HEK293T (cell line): Measurements from ENCODE around the gene GOLPH3.

Experiments
- CTCF ChIA-PET: fragments of 350-600 bp; formaldehyde crosslinking; extraction: SDS; loops from one replicate; lab custom pipeline; 2021; ENCODE audit warnings: antibody characterized with exemption, inconsistent platforms; lab: Yijun Ruan, JAX
- POLR2A ChIA-PET: fragments of 350-600 bp; formaldehyde crosslinking; extraction: SDS; loops from one replicate; lab custom pipeline; 2020; ENCODE audit warnings: antibody characterized with exemption, inconsistent platforms; lab: Yijun Ruan, JAX
- DNase-seq: peaks from one replicate; pipeline ENCODE4 v3.0.0; 2012; ENCODE audit warnings: mixed read lengths; ENCODE audit errors: extremely low spot score
- ARNT ChIP-seq: fragments of 450-650 bp; IDR thresholded peaks from 2 replicates; pipeline ENCODE4 v1.6.1; 2017; ENCODE audit warnings: mild to moderate bottlenecking
- BHLHE40 ChIP-seq: fragments of 450-650 bp; IDR thresholded peaks from 2 replicates; pipeline ENCODE4 v1.6.1; 2016; ENCODE audit warnings: mild to moderate bottlenecking, moderate library complexity, borderline replicate concordance
- CTBP1 ChIP-seq: fragments of 450-650 bp; IDR thresholded peaks from 2 replicates; pipeline ENCODE4 v1.6.1; 2016; ENCODE audit warnings: borderline replicate concordance
- ELF4 ChIP-seq: fragments of 450-650 bp; IDR thresholded peaks from 2 replicates; pipeline ENCODE4 v1.6.1; 2017; ENCODE audit warnings: antibody characterized with exemption
- FOXA1 ChIP-seq: fragments of 450-650 bp; IDR thresholded peaks from 2 replicates; pipeline ENCODE4 v1.6.1; 2016; ENCODE audit warnings: mild to moderate bottlenecking
- FOXK2 ChIP-seq: fragments of 450-650 bp; IDR thresholded peaks from 2 replicates; pipeline ENCODE4 v1.6.1; 2016; ENCODE audit warnings: mild to moderate bottlenecking
- FOXM1 ChIP-seq: fragments of 450-650 bp; IDR thresholded peaks from 2 replicates; pipeline ENCODE4 v1.6.1; 2017; ENCODE audit warnings: mild to moderate bottlenecking, borderline replicate concordance
- HDGF ChIP-seq: fragments of 450-650 bp; IDR thresholded peaks from 2 replicates; pipeline ENCODE4 v1.6.1; 2017; ENCODE audit warnings: antibody characterized with exemption, borderline replicate concordance
- L3MBTL2 ChIP-seq: fragments of 450-650 bp; conservative IDR thresholded peaks from 2 replicates; pipeline ENCODE4 v1.6.1; 2016; ENCODE audit warnings: mild to moderate bottlenecking
- LEF1 ChIP-seq: fragments of 450-650 bp; IDR thresholded peaks from 2 replicates; pipeline ENCODE4 v1.6.1; 2017; ENCODE audit warnings: mild to moderate bottlenecking, borderline replicate concordance
- NFRKB ChIP-seq: fragments of 450-650 bp; IDR thresholded peaks from 2 replicates; pipeline ENCODE4 v1.6.1; 2016; ENCODE audit warnings: mild to moderate bottlenecking, moderate library complexity
- PKNOX1 ChIP-seq: fragments of 450-650 bp; IDR thresholded peaks from 2 replicates; pipeline ENCODE4 v1.6.1; 2016
- SP1 ChIP-seq: fragments of 450-650 bp; IDR thresholded peaks from 2 replicates; pipeline ENCODE4 v1.6.1; 2017
- SUZ12 ChIP-seq: fragments of 450-650 bp; IDR thresholded peaks from 2 replicates; pipeline ENCODE4 v1.6.1; 2016; ENCODE audit warnings: mild to moderate bottlenecking
- TARDBP ChIP-seq: fragments of 450-650 bp; IDR thresholded peaks from 2 replicates; pipeline ENCODE4 v1.6.1; 2016
- ZNF384 ChIP-seq: fragments of 450-650 bp; IDR thresholded peaks from 2 replicates; pipeline ENCODE4 v1.6.1; 2016

GOLPH3 gene

GRCh38 chr5:32144378-32145207, 29.5 kb downstream of the GOLPH3 start:
- ChIA-PET POLR2A (interaction anchor here (1.7 kb wide), 1 partner anchor 29 kb away, joined by 4 read pairs; no protein-coding TSS in a partner anchor), CTCF (interaction anchor here (0.8 kb wide), 1 partner anchor 54 kb away, joined by 3 read pairs; no protein-coding TSS in a partner anchor)
- no peak for DNase-seq
- TF ChIP-seq PKNOX1: peak; percentile 26; the same call in 1 of the 2 replicates
- no peak for TF ChIP-seq TARDBP

GRCh38 chr5:32143617-32144377, 30.3 kb downstream of the GOLPH3 start:
- DNase-seq: no peak
- CTCF ChIA-PET: no interaction called here
- POLR2A ChIA-PET: no interaction called here
- TF ChIP-seq ARNT: no peak
- no peak for TF ChIP-seq SUZ12
- no peak for TF ChIP-seq ELF4
- TF ChIP-seq FOXA1: no peak
- TF ChIP-seq PKNOX1: no peak
- TF ChIP-seq L3MBTL2: no peak
- no peak for TF ChIP-seq CTBP1

GRCh38 chr5:32138839-32139493, 35.2 kb downstream of the GOLPH3 start:
- POLR2A ChIA-PET: no interaction called here
- no peak for DNase-seq
- TF ChIP-seq PKNOX1: no peak
- no peak for TF ChIP-seq HDGF
- TF ChIP-seq ELF4: no peak
- TF ChIP-seq BHLHE40: no peak
- TF ChIP-seq FOXK2: no peak
- no peak for TF ChIP-seq SP1
- TF ChIP-seq LEF1: no peak
- TF ChIP-seq L3MBTL2: no peak
- no peak for TF ChIP-seq FOXM1
- TF ChIP-seq TARDBP: no peak
- TF ChIP-seq ARNT: no peak
- no peak for TF ChIP-seq NFRKB
- TF ChIP-seq FOXA1: no peak
- TF ChIP-seq SUZ12: no peak
- no peak for TF ChIP-seq ZNF384
- CTCF ChIA-PET: no interaction called here

- POLR2A ChIA-PET: no interaction called here
- TF ChIP-seq SP1 (no peak), FOXA1 (no peak), FOXM1 (no peak), BHLHE40 (no peak), NFRKB (no peak), ZNF384 (no peak), CTBP1 (no peak), L3MBTL2 (no peak), ELF4 (no peak), LEF1 (no peak), TARDBP (no peak), ARNT (no peak), HDGF (no peak), FOXK2 (no peak)
- CTCF ChIA-PET: no interaction called here
- DNase-seq: no peak
Observed at GRCh38 chr5:32136342-32136741, 37.8 kb downstream of the GOLPH3 start.

- ChIA-PET POLR2A (interaction anchor here (1.0 kb wide), 1 partner anchor 39 kb away, joined by 5 read pairs; the partner anchor contains the start of gene GOLPH3), CTCF (interaction anchor here (0.6 kb wide), 1 partner anchor 16 kb away, joined by 3 read pairs; no protein-coding TSS in a partner anchor)
- TF ChIP-seq SP1 (no peak), HDGF (no peak), L3MBTL2 (no peak), SUZ12 (no peak)
- DNase-seq: no peak
Observed at GRCh38 chr5:32135086-32135485, 39.0 kb downstream of the GOLPH3 start.

- ChIA-PET CTCF (no interaction called here), POLR2A (no interaction called here)
- no peak for TF ChIP-seq L3MBTL2
- no peak for TF ChIP-seq HDGF
- DNase-seq: no peak
Observed at GRCh38 chr5:32132757-32133156, 41.4 kb downstream of the GOLPH3 start.
